Neuronal stem cell (in vitro differentiated cells): ENCODE data around the gene RPN2.

Experiments used
- DNase-seq: peaks from one replicate; pipeline ENCODE4 v3.0.0-alpha.2; 2013; ENCODE audit warnings: low spot score
- H2AFZ ChIP-seq: one replicate; pipeline ENCODE4 v1.6.1; 2013; ENCODE audit warnings: mild to moderate bottlenecking, low read length, inconsistent platforms
- H2AK5ac ChIP-seq: 2 replicates; pipeline ENCODE4 v1.6.1; 2013; ENCODE audit warnings: low read depth, mild to moderate bottlenecking, inconsistent platforms, low read length, moderate library complexity, mixed read lengths
- H2BK120ac ChIP-seq: 2 replicates; pipeline ENCODE4 v1.6.1; 2013; ENCODE audit warnings: low read depth, mild to moderate bottlenecking, inconsistent platforms, low read length, moderate library complexity, mixed read lengths
- H2BK12ac ChIP-seq: one replicate; pipeline ENCODE4 v1.6.1; 2013; ENCODE audit warnings: low read length, inconsistent platforms
- H2BK15ac ChIP-seq: 2 replicates; pipeline ENCODE4 v1.6.1; 2013; ENCODE audit warnings: mild to moderate bottlenecking, low read length, inconsistent platforms, mixed read lengths
- H2BK5ac ChIP-seq: one replicate; pipeline ENCODE4 v1.6.1; 2013; ENCODE audit warnings: inconsistent platforms, mild to moderate bottlenecking, low read length, moderate library complexity
- H3K14ac ChIP-seq: one replicate; pipeline ENCODE4 v1.6.1; 2013; ENCODE audit warnings: low read length, inconsistent platforms
- H3K18ac ChIP-seq: 2 replicates; pipeline ENCODE4 v1.6.1; 2013; ENCODE audit warnings: low read length, inconsistent platforms
- H3K23ac ChIP-seq: 2 replicates; pipeline ENCODE4 v1.6.1; 2013; ENCODE audit warnings: low read depth, mild to moderate bottlenecking, mixed read lengths, low read length, inconsistent platforms; ENCODE audit not compliant: poor library complexity
- H3K27ac ChIP-seq: replicated peaks from 3 replicates; pipeline ENCODE4 v1.5.1; 2013; ENCODE audit warnings: low read length, inconsistent platforms
- H3K27me3 ChIP-seq, 3 experiments: 2 replicates each; pipeline ENCODE4 v1.6.1; 2013; ENCODE audit warnings: low read length in 3 of 3, mild to moderate bottlenecking in 2 of 3, inconsistent platforms in 1 of 3, low read depth in 1 of 3, mixed read lengths in 1 of 3, moderate library complexity in 1 of 3; ENCODE audit not compliant: control insufficient read depth in 3 of 3, insufficient read depth in 3 of 3
- H3K36me3 ChIP-seq, 2 donors: replicated peaks in 1 of 2; 2 replicates each; pipeline ENCODE4 v1.6.1; 2013; ENCODE audit warnings: low read length in 2 of 2; ENCODE audit not compliant: control insufficient read depth in 2 of 2, insufficient read depth in 2 of 2
- H3K4ac ChIP-seq: 2 replicates; pipeline ENCODE4 v1.6.1; 2013; ENCODE audit warnings: inconsistent platforms, mild to moderate bottlenecking, low read length, moderate library complexity
- H3K4me1 ChIP-seq, 2 donors: 1 replicate in 1 of 2; 2 replicates in 1 of 2; pipeline ENCODE4 v1.6.1; 2013; ENCODE audit warnings: low read length in 2 of 2, low read depth in 1 of 2; ENCODE audit not compliant: control insufficient read depth in 2 of 2, insufficient read depth in 1 of 2
- H3K4me2 ChIP-seq: one replicate; pipeline ENCODE4 v1.6.1; 2013; ENCODE audit warnings: mild to moderate bottlenecking, low read length, inconsistent platforms; ENCODE audit not compliant: insufficient read depth, poor library complexity, severe bottlenecking
- H3K4me3 ChIP-seq, 2 donors: 2 replicates each; pipeline ENCODE4 v1.5.1; 2013; ENCODE audit warnings: low read length in 2 of 2, mild to moderate bottlenecking in 2 of 2, inconsistent platforms in 1 of 2, moderate library complexity in 1 of 2
- H3K79me1 ChIP-seq: one replicate; pipeline ENCODE4 v1.6.1; 2013; ENCODE audit warnings: low read depth, mild to moderate bottlenecking, inconsistent platforms, low read length, moderate library complexity
- H3K9ac ChIP-seq: one replicate; pipeline ENCODE4 v1.6.1; 2013; ENCODE audit warnings: mild to moderate bottlenecking, low read depth, low read length, inconsistent platforms; ENCODE audit not compliant: poor library complexity
- H3K9me3 ChIP-seq, 2 donors: replicated peaks in 1 of 2; 2 replicates each; pipeline versions ENCODE3 to v1.6.1; 2013; ENCODE audit warnings: low read length in 2 of 2, mild to moderate bottlenecking in 2 of 2, inconsistent platforms in 1 of 2, low read depth in 1 of 2, mixed read lengths in 1 of 2, moderate library complexity in 1 of 2; ENCODE audit not compliant: control insufficient read depth in 2 of 2, insufficient read depth in 1 of 2
- H4K8ac ChIP-seq: one replicate; pipeline ENCODE4 v1.6.1; 2013; ENCODE audit warnings: low read depth, mild to moderate bottlenecking, inconsistent platforms, low read length, moderate library complexity
- H4K91ac ChIP-seq: one replicate; pipeline ENCODE4 v1.6.1; 2013; ENCODE audit warnings: low read length, low read depth, mild to moderate bottlenecking, inconsistent platforms; ENCODE audit not compliant: poor library complexity
- WGBS, 2 donors: extraction: QIAGEN DNeasy Blood & Tissue Kit; methylation state at CpG; one replicate each; pipeline ENCODE4 v1.1.7; 2013; ENCODE audit warnings: missing lambda C conversion rate in 2 of 2, mixed read lengths in 1 of 2; ENCODE audit not compliant: insufficient read length in 2 of 2, insufficient replicate concordance in 1 of 2; ENCODE audit errors: extremely low coverage in 2 of 2; 5-methylcytosine and 5-hydroxymethylcytosine counted together

The RPN2 gene

DNA sequence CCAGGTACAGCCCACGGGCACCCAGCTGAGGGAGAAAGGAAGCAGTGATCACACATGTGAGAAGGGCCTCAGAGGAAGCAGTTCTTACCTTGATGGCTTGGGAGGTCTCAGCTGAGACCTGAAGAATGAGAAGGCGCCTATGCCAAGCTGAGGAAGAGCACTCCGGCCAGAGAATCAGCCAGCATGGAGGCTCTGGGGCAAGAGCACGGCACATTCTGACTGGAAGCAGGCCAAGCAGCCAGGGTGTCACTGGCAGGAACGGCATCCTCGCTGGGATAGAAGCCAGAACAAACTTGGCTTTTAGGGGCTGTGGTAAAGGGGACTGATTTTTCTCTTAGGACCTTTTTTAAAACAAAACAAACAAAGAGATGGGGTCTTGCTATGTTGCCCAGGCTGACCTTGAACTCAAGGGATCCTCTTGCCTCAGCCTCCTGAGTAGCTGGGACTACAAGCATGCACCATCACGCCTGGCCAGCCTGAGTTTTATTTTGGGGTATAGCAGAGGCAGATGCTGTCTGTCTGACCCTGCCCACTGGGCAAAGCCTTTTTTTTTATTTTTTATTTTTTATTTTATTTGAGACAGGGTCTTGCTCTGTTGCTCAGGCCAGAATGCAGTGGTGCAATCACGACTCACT is 64.9 kb downstream of the RPN2 start:
- Histone ChIP-seq H2BK12ac (peak overlapping the region; percentile 96), H3K4me1 (peaks cover 19 to 33% of the 10 kb centered on the region in 2 donors), H3K23ac (no peak overlapping the region), H3K79me1 (no peaks in the 10 kb centered on the region), H2AFZ (no peak overlapping the region), H3K18ac (peak overlapping the region; percentile 96), H3K9ac (no peak overlapping the region), H2BK15ac (peak overlapping the region; percentile 76), H3K36me3 (peaks cover 25 to 58% of the 10 kb centered on the region in 2 donors), H3K27me3 (no peaks in the 10 kb centered on the region), H4K91ac (peak overlapping the region; percentile 99), H2BK120ac (peak overlapping the region; percentile 40), H3K14ac (peak overlapping the region; percentile 28), H3K4me2 (no peak overlapping the region), H3K4me3 (no peak overlapping the region), H2AK5ac (peak overlapping the region; percentile 99), H3K27ac (peak overlapping the region; percentile 96), H3K9me3 (no peaks in the 10 kb centered on the region), H2BK5ac (peak overlapping the region; percentile 79), H3K4ac (peak overlapping the region; percentile 99), H4K8ac (peak overlapping the region; percentile 83)
- DNase-seq = no peak
- no CpG with 5 or more reads among the region's 8 CpGs for WGBS, 2 donors

DNA sequence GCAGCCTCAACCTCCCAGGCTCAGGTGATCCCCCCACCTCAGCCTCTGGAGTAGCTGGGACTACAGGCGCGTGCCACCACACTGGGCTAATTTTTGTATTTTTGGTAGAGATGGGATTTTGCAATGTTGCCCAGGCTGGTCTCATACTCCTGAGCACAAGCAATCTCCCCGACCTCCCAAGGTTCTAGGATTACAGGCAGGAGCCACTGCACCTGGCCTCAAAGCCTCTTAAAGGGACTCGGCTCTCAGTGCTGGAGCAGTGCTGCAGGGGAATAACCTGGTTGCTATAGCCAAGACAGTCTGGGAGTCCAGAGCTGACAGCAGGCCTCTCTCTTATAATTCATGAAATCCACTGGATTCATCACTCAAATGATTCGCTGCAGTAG is 65.4 kb downstream of the RPN2 start:
- H2BK12ac ChIP-seq = no peak overlapping the region
- no CpG with 5 or more reads among the region's 5 CpGs for WGBS, 2 donors
- H3K27ac ChIP-seq = peak overlapping the region; percentile 96
- H3K27me3 ChIP-seq = no peaks in the 10 kb centered on the region
- H2AFZ ChIP-seq = no peak overlapping the region
- H2BK5ac ChIP-seq = peak overlapping the region; percentile 79
- H3K9ac ChIP-seq = no peak overlapping the region
- H2BK120ac ChIP-seq = no peak overlapping the region
- peaks cover 18 to 31% of the 10 kb centered on the region in 2 donors for H3K4me1 ChIP-seq
- no peak overlapping the region for H2AK5ac ChIP-seq
- DNase-seq = no peak
- no peaks in the 10 kb centered on the region for H3K79me1 ChIP-seq
- no peak overlapping the region for H3K4me2 ChIP-seq
- H3K4me3 ChIP-seq = no peak overlapping the region
- no peaks in the 10 kb centered on the region for H3K9me3 ChIP-seq
- no peak overlapping the region for H3K14ac ChIP-seq
- H3K4ac ChIP-seq = no peak overlapping the region
- peak overlapping the region; percentile 1 for H4K91ac ChIP-seq
- H3K23ac ChIP-seq = no peak overlapping the region
- peaks cover 25 to 53% of the 10 kb centered on the region in 2 donors for H3K36me3 ChIP-seq
- H2BK15ac ChIP-seq = no peak overlapping the region
- H3K18ac ChIP-seq = peak overlapping the region; percentile 20
- no peak overlapping the region for H4K8ac ChIP-seq

DNA sequence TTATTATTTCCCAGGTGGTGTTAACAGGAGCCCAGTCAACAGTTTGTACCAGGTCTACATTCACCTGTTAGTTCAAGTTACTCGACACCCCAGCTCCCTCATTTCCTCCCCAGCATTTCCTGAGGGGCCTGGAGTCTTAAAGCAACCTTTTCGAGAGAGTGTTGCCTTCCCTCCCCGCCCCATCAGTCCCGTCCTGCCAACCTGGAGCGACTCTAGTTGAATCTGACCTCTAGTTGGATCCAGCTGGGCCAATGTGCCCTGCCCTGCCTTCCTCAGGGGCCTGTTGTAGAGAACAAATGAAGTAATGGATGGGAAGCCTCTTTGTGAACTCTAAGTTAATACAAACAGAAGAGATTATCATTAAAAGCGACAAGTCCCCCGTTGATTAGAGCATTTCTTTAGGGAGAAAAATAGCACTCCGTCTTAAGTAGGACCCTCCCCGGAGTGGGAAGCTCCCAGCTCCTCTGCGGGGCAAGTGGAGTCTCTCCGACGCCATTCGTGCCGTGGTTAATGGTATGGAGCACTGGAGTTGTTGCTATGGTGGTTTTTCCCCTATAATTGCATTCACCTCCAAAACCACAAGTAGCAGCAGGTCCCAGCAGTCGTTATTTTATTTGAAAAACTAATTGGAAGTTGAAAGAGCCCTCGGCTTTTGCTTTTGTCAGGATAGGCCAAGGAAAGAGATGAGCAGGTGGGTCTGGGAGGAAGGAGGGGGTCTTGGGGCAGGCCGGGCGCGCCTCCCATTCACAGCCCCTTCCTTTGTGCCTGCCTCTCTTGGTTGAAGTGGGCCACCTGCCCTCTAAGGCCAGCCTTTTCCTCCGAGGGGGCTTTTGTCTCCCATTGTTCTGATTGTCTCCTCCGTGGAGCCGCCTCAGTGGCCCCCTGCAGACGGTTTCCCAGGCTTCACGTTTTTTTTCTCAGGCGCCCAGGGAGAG is 66.4 kb downstream of the RPN2 start:
- no peak overlapping the region for H3K4ac ChIP-seq
- H3K27ac ChIP-seq = peak overlapping the region; percentile 96
- no peaks in the 10 kb centered on the region for H3K27me3 ChIP-seq
- H2AK5ac ChIP-seq = no peak overlapping the region
- peak; percentile 77 for DNase-seq
- WGBS, 2 donors = no CpG with 5 or more reads among the region's 25 CpGs
- peak overlapping the region; percentile 36 for H3K4me2 ChIP-seq
- no peak overlapping the region for H3K4me3 ChIP-seq
- H4K91ac ChIP-seq = peak overlapping the region; percentile 1
- no peak overlapping the region for H3K14ac ChIP-seq
- peaks cover 20 to 44% of the 10 kb centered on the region in 2 donors for H3K36me3 ChIP-seq
- no peaks in the 10 kb centered on the region for H3K9me3 ChIP-seq
- no peak overlapping the region for H3K23ac ChIP-seq
- H4K8ac ChIP-seq = no peak overlapping the region
- no peaks in the 10 kb centered on the region for H3K79me1 ChIP-seq
- H3K4me1 ChIP-seq = peaks cover 18 to 24% of the 10 kb centered on the region in 2 donors
- H3K9ac ChIP-seq = no peak overlapping the region
- H3K18ac ChIP-seq = peak overlapping the region; percentile 81
- no peak overlapping the region for H2BK12ac ChIP-seq
- peak overlapping the region; percentile 56 for H2BK5ac ChIP-seq
- peak overlapping the region; percentile 6 for H2AFZ ChIP-seq
- H2BK15ac ChIP-seq = no peak overlapping the region
- H2BK120ac ChIP-seq = no peak overlapping the region

DNA sequence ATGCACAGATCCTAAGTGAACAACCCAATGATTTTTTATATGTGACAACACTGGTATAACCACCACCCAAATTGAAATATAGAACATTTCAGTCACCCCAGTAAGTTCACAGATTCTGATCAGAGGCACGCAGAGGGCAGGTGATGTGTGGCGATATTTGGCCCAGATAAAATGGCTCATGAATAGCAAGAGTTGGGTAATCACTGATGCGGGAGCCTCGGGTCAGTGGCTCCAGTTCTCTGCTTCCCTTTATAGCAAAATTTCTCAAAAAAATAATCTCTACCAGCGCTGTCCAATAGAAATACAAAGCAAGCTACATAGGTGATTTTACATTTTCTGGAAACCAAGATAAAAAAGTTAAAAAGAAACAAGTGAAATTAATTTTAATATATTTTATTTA is 67.6 kb downstream of the RPN2 start:
- no peak overlapping the region for H3K4ac ChIP-seq
- H3K18ac ChIP-seq = no peak overlapping the region
- H3K27me3 ChIP-seq = no peaks in the 10 kb centered on the region
- DNase-seq = no peak
- H2BK12ac ChIP-seq = peak overlapping the region; percentile 28
- no peak overlapping the region for H2AK5ac ChIP-seq
- peaks cover 26 to 31% of the 10 kb centered on the region in 2 donors for H3K4me1 ChIP-seq
- peak overlapping the region; percentile 96 for H3K27ac ChIP-seq
- no CpG with 5 or more reads among the region's 5 CpGs for WGBS, 2 donors
- no peak overlapping the region for H4K91ac ChIP-seq
- no peak overlapping the region for H3K9ac ChIP-seq
- no peak overlapping the region for H3K14ac ChIP-seq
- H3K79me1 ChIP-seq = no peaks in the 10 kb centered on the region
- H2BK15ac ChIP-seq = no peak overlapping the region
- no peak overlapping the region for H3K4me2 ChIP-seq
- no peak overlapping the region for H2AFZ ChIP-seq
- H2BK5ac ChIP-seq = no peak overlapping the region
- H2BK120ac ChIP-seq = no peak overlapping the region
- no peak overlapping the region for H3K4me3 ChIP-seq
- H3K23ac ChIP-seq = no peak overlapping the region
- no peaks in the 10 kb centered on the region for H3K9me3 ChIP-seq
- H4K8ac ChIP-seq = no peak overlapping the region
- peaks cover 12 to 31% of the 10 kb centered on the region in 2 donors for H3K36me3 ChIP-seq
